KG1 (cell line): ENCODE data around the gene LYPD1.

Experiments used
- DNase-seq: peaks from one replicate; lab custom pipeline; 2025; lab: John Stamatoyannopoulos, UW

LYPD1 gene

GRCh38 chr2:132595186-132595585 is 74.8 kb downstream of the LYPD1 start:
- no peak for DNase-seq
